IMR-90 (cell line): Measurements from ENCODE around the gene CHST8.

Experiments used
- CEBPB ChIP-seq: IDR thresholded peaks from 2 replicates; pipeline ENCODE4 v1.6.1; 2012; ENCODE audit warnings: low read depth, low read length, improper control_type of control experiment
- MAFK ChIP-seq: IDR thresholded peaks from 2 replicates; pipeline ENCODE4 v1.6.1; 2012; ENCODE audit warnings: low read depth, low read length, improper control_type of control experiment
- POLR2A ChIP-seq: IDR thresholded peaks from 2 replicates; pipeline ENCODE4 v1.6.1; 2012; ENCODE audit warnings: mild to moderate bottlenecking, low read depth, low read length
- RCOR1 ChIP-seq: IDR thresholded peaks from 2 replicates; pipeline ENCODE4 v1.6.1; 2012; ENCODE audit warnings: mild to moderate bottlenecking, low read length, improper control_type of control experiment; ENCODE audit not compliant: insufficient replicate concordance
- TF ChIP-seq, protein P1 (sequence below): conservative IDR thresholded peaks from 2 replicates; pipeline ENCODE4 v1.5.1; 2012; ENCODE audit warnings: mild to moderate bottlenecking, low read depth, low read length, improper control_type of control experiment
- TF ChIP-seq, protein P2 (sequence below): fragments of 150-350 bp; IDR thresholded peaks from 2 replicates; pipeline ENCODE4 v1.6.1; 2017; ENCODE audit warnings: mild to moderate bottlenecking, antibody characterized with exemption, low read length, low read depth

DNA sequence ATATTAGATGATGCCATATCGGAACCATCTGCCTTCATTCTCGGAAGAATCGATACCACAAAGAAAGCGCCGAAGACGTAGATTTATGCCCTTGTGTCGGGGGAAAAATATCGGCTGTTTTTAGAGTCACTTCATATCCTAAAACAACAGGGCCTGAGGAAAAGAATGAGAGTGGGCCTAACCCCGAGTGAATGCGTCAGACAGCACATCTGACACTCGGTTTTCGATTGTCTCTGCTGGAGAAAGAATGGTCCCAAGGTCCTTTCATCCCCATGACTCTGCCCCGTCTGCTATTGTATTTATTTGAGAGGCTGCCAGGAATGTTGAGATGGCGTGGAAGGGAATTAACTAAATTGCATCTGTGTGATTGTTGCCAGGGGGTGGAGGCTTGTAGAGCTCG is 46.1 kb downstream of the CHST8 start:
- TF ChIP-seq POLR2A (no peak), RCOR1 (no peak), CEBPB (no peak), MAFK (no peak)
- TF ChIP-seq, protein P1, sequence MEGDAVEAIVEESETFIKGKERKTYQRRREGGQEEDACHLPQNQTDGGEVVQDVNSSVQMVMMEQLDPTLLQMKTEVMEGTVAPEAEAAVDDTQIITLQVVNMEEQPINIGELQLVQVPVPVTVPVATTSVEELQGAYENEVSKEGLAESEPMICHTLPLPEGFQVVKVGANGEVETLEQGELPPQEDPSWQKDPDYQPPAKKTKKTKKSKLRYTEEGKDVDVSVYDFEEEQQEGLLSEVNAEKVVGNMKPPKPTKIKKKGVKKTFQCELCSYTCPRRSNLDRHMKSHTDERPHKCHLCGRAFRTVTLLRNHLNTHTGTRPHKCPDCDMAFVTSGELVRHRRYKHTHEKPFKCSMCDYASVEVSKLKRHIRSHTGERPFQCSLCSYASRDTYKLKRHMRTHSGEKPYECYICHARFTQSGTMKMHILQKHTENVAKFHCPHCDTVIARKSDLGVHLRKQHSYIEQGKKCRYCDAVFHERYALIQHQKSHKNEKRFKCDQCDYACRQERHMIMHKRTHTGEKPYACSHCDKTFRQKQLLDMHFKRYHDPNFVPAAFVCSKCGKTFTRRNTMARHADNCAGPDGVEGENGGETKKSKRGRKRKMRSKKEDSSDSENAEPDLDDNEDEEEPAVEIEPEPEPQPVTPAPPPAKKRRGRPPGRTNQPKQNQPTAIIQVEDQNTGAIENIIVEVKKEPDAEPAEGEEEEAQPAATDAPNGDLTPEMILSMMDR = no peak
- TF ChIP-seq, protein P2, sequence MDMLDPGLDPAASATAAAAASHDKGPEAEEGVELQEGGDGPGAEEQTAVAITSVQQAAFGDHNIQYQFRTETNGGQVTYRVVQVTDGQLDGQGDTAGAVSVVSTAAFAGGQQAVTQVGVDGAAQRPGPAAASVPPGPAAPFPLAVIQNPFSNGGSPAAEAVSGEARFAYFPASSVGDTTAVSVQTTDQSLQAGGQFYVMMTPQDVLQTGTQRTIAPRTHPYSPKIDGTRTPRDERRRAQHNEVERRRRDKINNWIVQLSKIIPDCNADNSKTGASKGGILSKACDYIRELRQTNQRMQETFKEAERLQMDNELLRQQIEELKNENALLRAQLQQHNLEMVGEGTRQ = no peak
